Activated CD8-positive, alpha-beta memory T cell treated with anti-CD3 and anti-CD28 coated beads, Interleukin-2, amount 50 U/mL, for 24 hours (primary cell): ENCODE measurements around the gene FZR1.
"Not testable (repeated sequence)": the region's sequence is repeated elsewhere in the genome, so short reads cannot be mapped to it uniquely, and the experiment has no call there.

ENCODE experiments used
- DNase-seq: peaks from one replicate; pipeline ENCODE4 v3.0.0-alpha.2; 2020; ENCODE audit errors: extremely low read depth

The FZR1 gene

GRCh38 chr19:3514930-3515329 is 8.8 kb downstream of the FZR1 start:
- DNase-seq: no peak

- DNase-seq: no peak
These were observed 9.8 kb downstream of the FZR1 start for GRCh38 chr19:3515891-3516422.

- no peak for DNase-seq
These were observed 10.6 kb downstream of the FZR1 start for GRCh38 chr19:3516675-3517207.

- DNase-seq: no peak
These were observed 11.5 kb downstream of the FZR1 start for GRCh38 chr19:3517638-3518037.

- DNase-seq: no peak
These were observed 12.1 kb downstream of the FZR1 start for GRCh38 chr19:3518255-3518654.

GRCh38 chr19:3518659-3519058 is 12.5 kb downstream of the FZR1 start:
- DNase-seq: no peak

- no peak for DNase-seq
These were observed 13.0 kb downstream of the FZR1 start for GRCh38 chr19:3519126-3519525.

- no peak for DNase-seq
These were observed 14.3 kb downstream of the FZR1 start for GRCh38 chr19:3520166-3521103.

- no peak for DNase-seq
These were observed 15.0 kb downstream of the FZR1 start for GRCh38 chr19:3521104-3521445.

- no peak for DNase-seq
These were observed 16.6 kb downstream of the FZR1 start for GRCh38 chr19:3522421-3523360.

GRCh38 chr19:3523361-3524077 is 17.4 kb downstream of the FZR1 start:
- DNase-seq: no peak

GRCh38 chr19:3524078-3524842 is 18.1 kb downstream of the FZR1 start:
- DNase-seq: no peak

- DNase-seq: no peak
These were observed 18.9 kb downstream of the FZR1 start for GRCh38 chr19:3524904-3525451.

GRCh38 chr19:3526507-3527237 is 20.6 kb downstream of the FZR1 start:
- no peak for DNase-seq

- DNase-seq: no peak
These were observed 21.3 kb downstream of the FZR1 start for GRCh38 chr19:3527238-3527910.

- DNase-seq: no peak
These were observed 22.0 kb downstream of the FZR1 start for GRCh38 chr19:3528080-3528479.

GRCh38 chr19:3528539-3529211 is 22.6 kb downstream of the FZR1 start:
- no peak for DNase-seq

GRCh38 chr19:3529299-3529698 is 23.2 kb downstream of the FZR1 start:
- DNase-seq: not testable (repeated sequence)

GRCh38 chr19:3530389-3530788 is 24.3 kb downstream of the FZR1 start:
- no peak for DNase-seq
